ENCODE data around the gene HTRA3.

Gene HTRA3

GRCh38 chr4:8308856-8309771, 39.6 kb downstream of the HTRA3 start:
- no peak for DNase-seq (ENCODE audit: low spot score)

- DNase-seq (ENCODE audit: low spot score) = no peak
Observed at GRCh38 chr4:8310306-8310705, 40.8 kb downstream of the HTRA3 start.

GRCh38 chr4:8311101-8312068, 41.8 kb downstream of the HTRA3 start:
- no peak for DNase-seq (ENCODE audit: low spot score)

GRCh38 chr4:8312069-8312445, 42.5 kb downstream of the HTRA3 start:
- no peak for DNase-seq (ENCODE audit: low spot score)

GRCh38 chr4:8312976-8313375, 43.4 kb downstream of the HTRA3 start:
- DNase-seq (ENCODE audit: low spot score) = no peak

- no peak for DNase-seq (ENCODE audit: low spot score)
Observed at GRCh38 chr4:8314691-8315255, 45.2 kb downstream of the HTRA3 start.

- DNase-seq (ENCODE audit: low spot score) = no peak
Observed at GRCh38 chr4:8315435-8316250, 46.1 kb downstream of the HTRA3 start.

GRCh38 chr4:8316251-8316771, 46.8 kb downstream of the HTRA3 start:
- no peak for DNase-seq (ENCODE audit: low spot score)

GRCh38 chr4:8316911-8317351, 47.4 kb downstream of the HTRA3 start:
- no peak for DNase-seq (ENCODE audit: low spot score)

GRCh38 chr4:8317474-8317873, 47.9 kb downstream of the HTRA3 start:
- no peak for DNase-seq (ENCODE audit: low spot score)

- DNase-seq (ENCODE audit: low spot score) = no peak
Observed at GRCh38 chr4:8318509-8318908, 49.0 kb downstream of the HTRA3 start.

GRCh38 chr4:8319061-8319460, 49.5 kb downstream of the HTRA3 start:
- DNase-seq (ENCODE audit: low spot score) = no peak

- no peak for DNase-seq (ENCODE audit: low spot score)
Observed at GRCh38 chr4:8319731-8320385, 50.3 kb downstream of the HTRA3 start.

GRCh38 chr4:8320386-8320750, 50.8 kb downstream of the HTRA3 start:
- DNase-seq (ENCODE audit: low spot score) = no peak

GRCh38 chr4:8321220-8321619, 51.7 kb downstream of the HTRA3 start:
- no peak for DNase-seq (ENCODE audit: low spot score)

GRCh38 chr4:8321771-8322170, 52.2 kb downstream of the HTRA3 start:
- DNase-seq (ENCODE audit: low spot score) = no peak

GRCh38 chr4:8322794-8323704, 53.5 kb downstream of the HTRA3 start:
- DNase-seq (ENCODE audit: low spot score) = no peak

GRCh38 chr4:8323947-8324555, 54.5 kb downstream of the HTRA3 start:
- no peak for DNase-seq (ENCODE audit: low spot score)

- DNase-seq (ENCODE audit: low spot score) = no peak
Observed at GRCh38 chr4:8324640-8325239, 55.2 kb downstream of the HTRA3 start.

All from D341Med (cell line).